H9 (cell line): ENCODE results near the gene ATP6V1B1. TPM values are rescaled to one million over a fixed set of nuclear protein-coding genes. Genes with fewer than 3 reads are reported as not detected.

Experiments used
- DNase-seq: peaks from one replicate; pipeline ENCODE4 v3.0.0-alpha.2; 2017
- H2AFZ ChIP-seq: one replicate; pipeline ENCODE4 v1.6.1; 2013; ENCODE audit warnings: mild to moderate bottlenecking, low read length, control low read depth, moderate library complexity
- H2AK5ac ChIP-seq: 2 replicates; pipeline ENCODE4 v1.6.1; 2013; ENCODE audit warnings: low read length, control low read depth, mixed read lengths; ENCODE audit not compliant: insufficient read length
- H2BK120ac ChIP-seq: one replicate; pipeline ENCODE4 v1.6.1; 2013; ENCODE audit warnings: low read depth, mild to moderate bottlenecking, low read length, control low read depth, inconsistent platforms; ENCODE audit not compliant: poor library complexity, severe bottlenecking
- H2BK12ac ChIP-seq: 2 replicates; pipeline ENCODE4 v1.6.1; 2013; ENCODE audit warnings: low read length, control low read depth, mixed read lengths, low read depth; ENCODE audit not compliant: insufficient read length
- H2BK15ac ChIP-seq: 2 replicates; pipeline ENCODE4 v1.6.1; 2013; ENCODE audit warnings: low read depth, low read length, control low read depth
- H2BK20ac ChIP-seq: one replicate; pipeline ENCODE4 v1.6.1; 2013; ENCODE audit warnings: low read depth, mild to moderate bottlenecking, low read length, control low read depth, inconsistent platforms; ENCODE audit not compliant: poor library complexity, severe bottlenecking
- H2BK5ac ChIP-seq: 2 replicates; pipeline ENCODE4 v1.6.1; 2013; ENCODE audit warnings: low read length, control low read depth, mixed read lengths; ENCODE audit not compliant: insufficient read length
- H3K14ac ChIP-seq: 2 replicates; pipeline ENCODE4 v1.6.1; 2013; ENCODE audit warnings: low read length, control low read depth; ENCODE audit not compliant: insufficient read depth
- H3K18ac ChIP-seq: 2 replicates; pipeline ENCODE4 v1.6.1; 2013; ENCODE audit warnings: low read depth, mild to moderate bottlenecking, mixed read lengths, low read length, control low read depth; ENCODE audit not compliant: insufficient read length
- H3K23ac ChIP-seq: 2 replicates; pipeline ENCODE4 v1.6.1; 2013; ENCODE audit warnings: low read length, control low read depth, mixed read lengths, low read depth; ENCODE audit not compliant: insufficient read length
- H3K23me2 ChIP-seq: 2 replicates; pipeline ENCODE4 v1.6.1; 2013; ENCODE audit warnings: low read depth, mild to moderate bottlenecking, mixed read lengths, low read length, control low read depth; ENCODE audit not compliant: insufficient read length, poor library complexity, severe bottlenecking
- H3K27ac ChIP-seq: 2 replicates; pipeline ENCODE4 v1.5.1; 2013; ENCODE audit warnings: low read length, control low read depth, mixed read lengths, low read depth; ENCODE audit not compliant: insufficient read length
- H3K27me3 ChIP-seq: 2 replicates; pipeline ENCODE4 v1.6.1; 2013; ENCODE audit warnings: low read length, control low read depth, inconsistent platforms; ENCODE audit not compliant: insufficient read depth
- H3K4ac ChIP-seq: 2 replicates; pipeline ENCODE4 v1.6.1; 2013; ENCODE audit warnings: low read depth, mild to moderate bottlenecking, control low read depth, inconsistent platforms, low read length, moderate library complexity
- H3K4me1 ChIP-seq: 2 replicates; pipeline ENCODE4 v1.6.1; 2013; ENCODE audit warnings: low read length, control low read depth, inconsistent platforms; ENCODE audit not compliant: insufficient read depth
- H3K4me2 ChIP-seq: 2 replicates; pipeline ENCODE4 v1.6.1; 2013; ENCODE audit warnings: low read length, control low read depth, mixed read lengths; ENCODE audit not compliant: insufficient read length, insufficient read depth
- H3K56ac ChIP-seq: 2 replicates; pipeline ENCODE4 v1.6.1; 2013; ENCODE audit warnings: low read depth, mild to moderate bottlenecking, mixed read lengths, low read length, control low read depth; ENCODE audit not compliant: insufficient read length
- H3K79me1 ChIP-seq: 2 replicates; pipeline ENCODE4 v1.6.1; 2013; ENCODE audit warnings: low read depth, mild to moderate bottlenecking, moderate library complexity, low read length, control low read depth, inconsistent platforms; ENCODE audit not compliant: insufficient read depth, poor library complexity, severe bottlenecking
- H3K79me2 ChIP-seq: 2 replicates; pipeline ENCODE4 v1.6.1; 2013; ENCODE audit warnings: low read length, control low read depth, inconsistent platforms; ENCODE audit not compliant: insufficient read depth
- H3K9ac ChIP-seq: 2 replicates; pipeline ENCODE4 v1.6.1; 2013; ENCODE audit warnings: low read length, control low read depth, mixed read lengths; ENCODE audit not compliant: insufficient read length; ENCODE audit errors: extremely low read depth
- H3K9me3 ChIP-seq: one replicate; pipeline ENCODE4 v1.6.1; 2013; ENCODE audit warnings: low read depth, low read length, inconsistent platforms; ENCODE audit not compliant: control insufficient read depth
- H3T11ph ChIP-seq: one replicate; pipeline ENCODE4 v1.6.1; 2013; ENCODE audit warnings: mild to moderate bottlenecking, low read length, control low read depth, inconsistent platforms
- H4K20me1 ChIP-seq: one replicate; pipeline ENCODE4 v1.6.1; 2013; ENCODE audit not compliant: control insufficient read depth, insufficient read length, insufficient read depth
- H4K5ac ChIP-seq: 2 replicates; pipeline ENCODE4 v1.6.1; 2013; ENCODE audit warnings: low read depth, mild to moderate bottlenecking, mixed read lengths, low read length, control low read depth; ENCODE audit not compliant: insufficient read length
- H4K8ac ChIP-seq: replicated peaks from 2 replicates; pipeline ENCODE4 v1.6.1; 2013; ENCODE audit warnings: low read length, control low read depth, mixed read lengths, low read depth; ENCODE audit not compliant: insufficient read length
- H4K91ac ChIP-seq: 2 replicates; pipeline ENCODE4 v1.6.1; 2013; ENCODE audit warnings: low read depth, mild to moderate bottlenecking, moderate library complexity, mixed read lengths, low read length, control low read depth; ENCODE audit not compliant: insufficient read length
- H3K27ac Mint-ChIP-seq, 3 experiments: 2 replicates in 2 of 3; 3 replicates in 1 of 3; pipeline ENCODE4 v1.8.0; 2020 to 2021; ENCODE audit warnings: mixed read lengths in 3 of 3, mild to moderate bottlenecking in 1 of 3, moderate library complexity in 1 of 3
- H3K27me3 Mint-ChIP-seq: 2 replicates; pipeline ENCODE4 v1.8.0; 2021; ENCODE audit warnings: low read depth, mild to moderate bottlenecking, moderate library complexity, mixed read lengths
- H3K36me3 Mint-ChIP-seq, 3 experiments: 2 replicates in 2 of 3; 3 replicates in 1 of 3; pipeline ENCODE4 v1.8.0; 2020 to 2021; ENCODE audit warnings: low read depth in 3 of 3, mixed read lengths in 3 of 3; ENCODE audit not compliant: insufficient read depth in 1 of 3
- H3K4me1 Mint-ChIP-seq, 2 experiments: 2 replicates each; pipeline ENCODE4 v1.8.0; 2020; ENCODE audit warnings: mixed read lengths in 2 of 2
- H3K4me3 Mint-ChIP-seq, 2 experiments: 2 replicates in 1 of 2; 3 replicates in 1 of 2; pipeline ENCODE4 v1.8.0; 2020 to 2021; ENCODE audit warnings: mild to moderate bottlenecking in 2 of 2, mixed read lengths in 2 of 2, moderate library complexity in 1 of 2
- H3K9me3 Mint-ChIP-seq, 2 experiments: 2 replicates in 1 of 2; 3 replicates in 1 of 2; pipeline ENCODE4 v1.8.0; 2020; ENCODE audit warnings: mild to moderate bottlenecking in 2 of 2, mixed read lengths in 2 of 2, moderate library complexity in 1 of 2
- CTCF ChIP-seq: fragments of 200-600 bp; sonication (generic); conservative IDR thresholded peaks from 3 replicates; pipeline ENCODE4 v1.8.0; 2021; ENCODE audit warnings: antibody characterized with exemption, mild to moderate bottlenecking
- WGBS: extraction: QIAGEN DNeasy Blood & Tissue Kit; methylation state at CpG from one replicate; pipeline ENCODE4 v1.1.7; 2013; ENCODE audit warnings: missing lambda C conversion rate, low lambda C conversion rate, mixed read lengths; ENCODE audit not compliant: insufficient read length; ENCODE audit errors: extremely low coverage; 5-methylcytosine and 5-hydroxymethylcytosine counted together
- total RNA-seq: library from RNA; stranded (reverse); gene quantifications from 2 replicates; pipeline ENCODE4 v1.2.1, GENCODE V29; 2021

The ATP6V1B1 gene
- total RNA-seq, 1 experiment from 2014 or later: not detected

GRCh38 chr2:70991742-70992141 is 56.0 kb downstream of the ATP6V1B1 start:
- no peaks in the 10 kb centered on the region for H3K9me3 ChIP-seq
- Mint-ChIP-seq H3K27ac (peak overlapping the region in 1 of 3 experiments; percentile 49; a peak in 1 of 7 replicates), H3K4me3 (0 out of 5 replicates have a peak overlapping the region, but pooled peaks of 1 of the 2 experiments have one; percentile 7)

More at GRCh38 chr2:70991742-70992141, 56.0 kb downstream of the ATP6V1B1 start:
- no peak overlapping the region for H3K14ac ChIP-seq
- H3K4ac ChIP-seq: no peak overlapping the region
- H2AFZ ChIP-seq: no peak overlapping the region
- H2BK15ac ChIP-seq: no peak overlapping the region
- no peak overlapping the region for H2BK12ac ChIP-seq
- H3K79me2 ChIP-seq: 0 out of 2 replicates have a peak, but pooled peaks cover 3% of the 10 kb centered on the region
- no peak for TF ChIP-seq CTCF
- no peak overlapping the region for H3K56ac ChIP-seq
- no peak overlapping the region for H4K5ac ChIP-seq
- H3K23ac ChIP-seq: no peak overlapping the region
- H2BK120ac ChIP-seq: no peak overlapping the region
- H3K4me1 ChIP-seq: no peaks in the 10 kb centered on the region
- H4K91ac ChIP-seq: no peak overlapping the region
- H3K9me3 Mint-ChIP-seq: no peaks in the 10 kb centered on the region
- no peak overlapping the region for H2BK20ac ChIP-seq
- H3K18ac ChIP-seq: no peak overlapping the region
- DNase-seq: no peak
- peaks cover 12% of the 10 kb centered on the region in 2 experiments for H3K4me1 Mint-ChIP-seq
- H3K23me2 ChIP-seq: peaks cover 13% of the 10 kb centered on the region
- H4K8ac ChIP-seq: no peak overlapping the region
- H4K20me1 ChIP-seq: no peaks in the 10 kb centered on the region
- H3T11ph ChIP-seq: no peak overlapping the region
- H3K9ac ChIP-seq: no peak overlapping the region
- H2AK5ac ChIP-seq: no peak overlapping the region
- H3K27ac ChIP-seq: no peak overlapping the region
- H3K27me3 Mint-ChIP-seq: no peaks in the 10 kb centered on the region
- H3K4me2 ChIP-seq: no peak overlapping the region
- H2BK5ac ChIP-seq: no peak overlapping the region
- no peaks in the 10 kb centered on the region for H3K27me3 ChIP-seq
- H3K36me3 Mint-ChIP-seq: peaks cover 5 to 27% (median 19%) of the 10 kb centered on the region in 3 experiments; a peak in 5 of 7 replicates
- no peaks in the 10 kb centered on the region for H3K79me1 ChIP-seq
- no CpG with 5 or more reads among the region's 9 CpGs for WGBS
